Stimulated activated CD4-positive, alpha-beta T cell treated with anti-CD3 and anti-CD28 coated beads, Interleukin-1b, Interleukin-23, amount 100 ng/mL, for 48 hours (primary cell): ENCODE results near the gene MRM3.
"Not testable (repeated sequence)": the region's sequence is repeated elsewhere in the genome, so short reads cannot be mapped to it uniquely, and the experiment has no call there.

ENCODE experiments used
- DNase-seq: peaks from one replicate; pipeline ENCODE4 v3.0.0-alpha.2; 2020

The MRM3 gene

GRCh38 chr17:797236-797840 is 15.2 kb downstream of the MRM3 start:
- DNase-seq: no peak

- no peak for DNase-seq
Observed at GRCh38 chr17:798246-798645, 16.1 kb downstream of the MRM3 start.

- no peak for DNase-seq
Observed at GRCh38 chr17:799261-799660, 17.1 kb downstream of the MRM3 start.

GRCh38 chr17:800446-801242 is 18.5 kb downstream of the MRM3 start:
- no peak for DNase-seq

- DNase-seq: no peak
Observed at GRCh38 chr17:801660-802059, 19.5 kb downstream of the MRM3 start.

GRCh38 chr17:802481-802880 is 20.3 kb downstream of the MRM3 start:
- no peak for DNase-seq

- DNase-seq: no peak
Observed at GRCh38 chr17:802901-803881, 21.0 kb downstream of the MRM3 start.

GRCh38 chr17:804541-805435 is 22.6 kb downstream of the MRM3 start:
- DNase-seq: no peak

GRCh38 chr17:805886-806285 is 23.7 kb downstream of the MRM3 start:
- DNase-seq: not testable (repeated sequence)

- DNase-seq: no peak
Observed at GRCh38 chr17:806346-806745, 24.2 kb downstream of the MRM3 start.

GRCh38 chr17:806781-807522 is 24.8 kb downstream of the MRM3 start:
- DNase-seq: no peak

GRCh38 chr17:807523-808294 is 25.6 kb downstream of the MRM3 start:
- no peak for DNase-seq

GRCh38 chr17:811051-811784 is 29.1 kb downstream of the MRM3 start:
- DNase-seq: no peak

- DNase-seq: no peak
Observed at GRCh38 chr17:812638-813204, 30.6 kb downstream of the MRM3 start.

- DNase-seq: no peak
Observed at GRCh38 chr17:814371-814770, 32.2 kb downstream of the MRM3 start.

- no peak for DNase-seq
Observed at GRCh38 chr17:819251-819650, 37.1 kb downstream of the MRM3 start.

GRCh38 chr17:823501-823902 is 41.3 kb downstream of the MRM3 start:
- no peak for DNase-seq

- no peak for DNase-seq
Observed at GRCh38 chr17:824378-824777, 42.2 kb downstream of the MRM3 start.

GRCh38 chr17:825216-825615 is 43.1 kb downstream of the MRM3 start:
- no peak for DNase-seq

GRCh38 chr17:826778-827177 is 44.6 kb downstream of the MRM3 start:
- no peak for DNase-seq
